Measurements from ENCODE around the gene CASP2.
"Not testable (repeated sequence)": the region's sequence is repeated elsewhere in the genome, so short reads cannot be mapped to it uniquely, and the experiment has no call there.

CASP2 gene

GRCh38 chr7:143287935-143288826 lies at the start of gene CASP2:
Gene CASP2, plus strand, starts transcription at chr7:143288351. Its CDS starts 105 bp downstream, at chr7:143288456.
- DNase-seq, result peak; percentile 98

DNA sequence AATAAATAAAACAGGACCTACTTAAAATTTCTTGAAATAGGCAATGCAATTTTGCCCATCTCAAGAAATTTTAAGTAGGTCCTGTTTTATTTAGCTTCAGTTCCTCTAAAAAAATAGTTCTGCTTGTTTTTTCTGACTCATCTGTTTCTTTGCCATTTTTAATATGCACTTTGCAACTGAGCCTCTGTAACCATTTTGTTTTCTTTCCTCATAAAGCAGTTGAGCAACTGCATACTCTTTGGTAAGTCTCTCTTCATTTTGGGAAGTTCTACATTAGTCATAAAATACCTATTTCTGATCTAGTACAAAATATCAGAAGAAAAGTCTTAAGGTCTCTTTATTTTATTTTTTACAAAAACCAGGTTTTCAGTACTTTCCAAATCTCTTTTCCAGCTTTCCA lies 48.3 kb upstream of the CASP2 start:
- DNase-seq, result no peak

- DNase-seq, result peak; percentile 66
Measured at GRCh38 chr7:143240291-143241168, 47.6 kb upstream of the CASP2 start.

- no peak for DNase-seq
Measured at GRCh38 chr7:143242306-143242705, 45.8 kb upstream of the CASP2 start.

- DNase-seq, result no peak
Measured at GRCh38 chr7:143243111-143243510, 45.0 kb upstream of the CASP2 start.

GRCh38 chr7:143243614-143244013 lies 44.5 kb upstream of the CASP2 start:
- DNase-seq, result no peak

- DNase-seq, result no peak
Measured at GRCh38 chr7:143244321-143244720, 43.8 kb upstream of the CASP2 start.

DNA sequence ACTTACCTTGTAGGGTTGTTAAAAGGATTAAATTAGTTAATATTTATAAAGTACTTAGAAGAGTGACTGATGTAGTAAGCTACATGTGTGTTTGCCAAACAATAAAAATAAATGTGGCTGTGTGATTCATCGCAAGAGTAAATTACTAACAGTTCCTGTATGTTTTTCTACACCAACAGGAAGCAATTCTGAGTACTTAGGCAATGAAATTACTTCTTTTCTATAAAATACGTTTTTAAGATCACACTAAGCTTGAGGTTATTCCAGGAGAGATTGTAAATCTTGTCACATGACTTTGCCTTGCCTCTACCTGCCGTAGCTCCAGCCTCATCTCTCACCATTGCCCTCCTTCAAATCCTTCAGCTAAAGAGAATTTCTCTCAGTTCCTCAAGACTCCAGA lies 43.0 kb upstream of the CASP2 start:
- DNase-seq, result no peak

DNA sequence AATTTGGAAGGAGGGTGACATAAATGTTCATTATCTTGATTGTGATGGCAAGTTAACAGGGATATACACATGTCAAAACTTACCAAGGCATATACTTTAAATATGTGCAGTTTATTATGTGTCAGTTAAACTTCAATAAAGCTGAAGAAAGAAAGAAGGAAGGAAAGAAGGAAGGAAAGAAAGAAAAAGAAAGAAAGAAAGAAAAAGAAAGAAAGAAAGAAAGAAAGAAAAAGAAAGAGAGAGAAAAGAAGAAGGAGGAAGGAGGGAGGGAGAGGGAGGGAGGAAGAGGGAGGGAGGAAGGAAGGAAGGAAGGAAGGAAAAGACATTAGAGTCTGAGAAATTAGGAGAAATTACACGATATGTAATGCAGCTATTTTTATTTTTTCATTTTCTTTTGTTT lies 40.8 kb upstream of the CASP2 start:
- no peak for DNase-seq

DNA sequence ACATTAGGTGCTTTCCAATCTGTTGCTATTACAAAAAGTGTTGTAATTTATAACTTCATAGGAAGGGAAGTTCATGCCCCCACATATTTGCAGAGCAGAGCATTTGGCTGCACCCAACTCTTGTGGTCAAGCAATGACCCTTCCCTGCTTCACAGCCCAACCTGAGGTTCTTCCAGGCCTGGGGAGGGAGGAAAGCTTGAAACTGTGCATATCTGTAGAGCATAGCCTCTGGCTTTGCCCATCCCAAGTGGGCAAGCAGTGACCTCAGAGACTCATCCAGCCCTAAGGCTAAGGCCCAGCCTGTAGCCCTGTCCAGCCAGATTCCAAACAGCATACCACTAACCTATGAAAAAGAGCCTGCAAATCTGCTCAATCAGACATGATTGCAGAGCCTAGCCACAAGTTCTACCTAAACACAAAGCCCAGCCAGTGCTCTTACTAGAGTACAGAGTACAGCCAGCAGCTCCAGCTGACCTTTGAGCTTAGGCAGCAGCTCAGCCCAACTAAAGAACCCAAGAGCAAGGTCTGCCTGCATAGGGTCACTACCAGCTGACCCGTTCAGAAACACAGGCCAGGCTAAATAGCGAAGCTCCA lies 39.3 kb upstream of the CASP2 start:
- DNase-seq, result no peak

- DNase-seq, result no peak
Measured at GRCh38 chr7:143250199-143250598, 38.0 kb upstream of the CASP2 start.

DNA sequence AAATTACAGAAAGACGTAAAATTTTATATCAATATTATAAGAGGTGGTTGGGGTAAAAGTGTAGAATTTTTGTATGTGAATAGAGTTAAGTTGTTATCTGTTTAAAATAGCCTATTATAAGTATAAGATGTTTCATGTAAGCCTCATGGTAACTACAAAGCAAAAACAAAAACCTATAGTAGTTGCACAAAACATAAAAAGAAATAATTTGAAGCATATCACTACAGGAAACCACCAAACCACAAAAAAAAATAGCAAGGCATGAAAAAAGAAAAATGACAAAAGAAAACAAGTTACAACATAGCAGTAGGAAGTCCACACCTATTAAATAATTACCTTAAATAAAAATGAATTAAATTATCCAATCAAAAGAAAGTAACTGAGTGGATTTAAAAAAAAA lies 37.3 kb upstream of the CASP2 start:
- no peak for DNase-seq

GRCh38 chr7:143252006-143252405 lies 36.1 kb upstream of the CASP2 start:
- DNase-seq, result no peak

GRCh38 chr7:143255564-143255963 lies 32.6 kb upstream of the CASP2 start:
- no peak for DNase-seq

- DNase-seq, result no peak
Measured at GRCh38 chr7:143256325-143256724, 31.8 kb upstream of the CASP2 start.

- no peak for DNase-seq
Measured at GRCh38 chr7:143256932-143257331, 31.2 kb upstream of the CASP2 start.

- DNase-seq, result no peak
Measured at GRCh38 chr7:143257501-143257900, 30.6 kb upstream of the CASP2 start.

DNA sequence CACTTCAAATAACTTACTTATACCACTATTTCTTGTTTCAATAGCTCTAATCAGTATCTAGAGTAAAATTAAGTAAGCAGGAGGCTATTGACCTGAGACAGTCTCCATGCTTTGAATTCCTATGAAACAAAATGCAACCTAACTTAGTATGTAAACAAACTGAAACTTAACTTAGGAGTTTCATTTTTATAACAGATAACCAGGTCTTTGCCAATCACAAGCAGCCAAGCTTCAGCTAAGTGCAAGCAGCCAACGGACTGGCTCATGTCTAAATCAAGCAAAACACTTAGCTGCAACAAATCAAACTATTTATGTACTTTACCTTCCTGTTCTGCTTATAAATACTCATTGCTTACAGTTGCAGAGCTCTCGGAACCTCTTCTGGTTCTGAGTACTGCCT lies 29.3 kb upstream of the CASP2 start:
- no peak for DNase-seq

- no peak for DNase-seq
Measured at GRCh38 chr7:143259765-143260164, 28.4 kb upstream of the CASP2 start.

- DNase-seq, result no peak
Measured at GRCh38 chr7:143261901-143262300, 26.2 kb upstream of the CASP2 start.

- peak; percentile 79 for DNase-seq
Measured at GRCh38 chr7:143263266-143264195, 24.6 kb upstream of the CASP2 start, which contains the start of gene GSTK1. Gene GSTK1, plus strand, starts transcription at chr7:143263441. Its CDS starts 73 bp downstream, at chr7:143263514.

DNA sequence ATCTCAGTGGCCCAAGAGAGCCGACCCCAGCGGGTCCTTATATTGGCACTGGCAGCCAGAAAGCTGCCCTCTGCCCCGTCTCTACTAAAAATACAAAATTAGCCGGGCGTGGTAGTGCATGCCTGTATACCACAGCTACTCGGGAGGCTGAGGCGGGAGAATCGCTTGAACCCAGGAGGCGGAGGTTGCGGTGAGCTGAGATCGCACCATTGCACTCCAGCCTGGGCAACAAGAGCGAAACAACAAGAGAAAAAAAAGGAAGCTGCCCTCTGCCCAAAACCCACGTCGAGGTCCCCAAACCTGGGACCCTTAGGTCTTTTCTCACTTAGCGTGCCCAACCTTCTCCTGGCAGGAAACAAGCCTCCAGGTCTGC lies 24.0 kb upstream of the CASP2 start:
- not testable (repeated sequence) for DNase-seq
